ENCODE results near the gene ZNF599. TPM values are rescaled to one million over a fixed set of nuclear protein-coding genes. Genes with fewer than 3 reads are reported as not detected.

The ZNF599 gene
- total and polyA plus RNA-seq, 11 donors: 2.8 to 5.6 (median 3.3) TPM

GRCh38 chr19:34731019-34731829 is 41.8 kb downstream of the ZNF599 start:
- no peak for TF ChIP-seq POLR2A (IDR thresholded peaks at IDR 0.05)
- TF ChIP-seq CTCF (IDR thresholded peaks at IDR 0.05): no peak
- ATAC-seq (no peak), DNase-seq (peak in 4 of 5 donors; percentile 13 to 61 (median 46))
- intact Hi-C loops (cut with DNase I): loop anchor here in 8 of 10 donors (5.0 to 10.0 kb wide), 3 partner anchors 41 to 194 kb away; partner anchors contain the start of genes SCGB2B2 (in 6 of the 8), ZNF302 (in 6 of the 8), ZNF30 (in 3 of the 8) and ZNF599 (in 1 of the 8)
- Histone ChIP-seq H3K27ac (no peak overlapping the region), H3K4me3 (no peak overlapping the region), H3K9me3 (peaks cover 0 to 9% (median 0%) of the 10 kb centered on the region in 12 donors), H3K27me3 (no peaks in the 10 kb centered on the region), H3K36me3 (peaks cover 0 to 10% (median 8%) of the 10 kb centered on the region in 9 donors), H3K4me1 (peaks cover 4 to 27% (median 24%) of the 10 kb centered on the region in 12 donors)
- WGBS, 4 donors: 82 to 86% (median 83%) methylated on average over 8 to 11 of the region's 11 CpGs

GRCh38 chr19:34725400-34725799 is 47.6 kb downstream of the ZNF599 start:
- TF ChIP-seq CTCF (IDR thresholded peaks at IDR 0.05) (no peak), POLR2A (IDR thresholded peaks at IDR 0.05) (no peak)
- H3K27me3 ChIP-seq: no peaks in the 10 kb centered on the region
- no peak for DNase-seq
- no peaks in the 10 kb centered on the region for H3K9me3 ChIP-seq
- 51 to 60% (median 53%) methylated on average over 6 of the region's 6 CpGs for WGBS, 4 donors
- intact Hi-C loops (cut with DNase I): no loop called here
- H3K4me3 ChIP-seq: no peak overlapping the region
- H3K4me1 ChIP-seq: no peaks in the 10 kb centered on the region
- no peak for ATAC-seq
- no peak overlapping the region for H3K27ac ChIP-seq
- H3K36me3 ChIP-seq: no peaks in the 10 kb centered on the region

GRCh38 chr19:34722353-34722752 is 50.7 kb downstream of the ZNF599 start:
- Histone ChIP-seq H3K4me3 (no peak overlapping the region), H3K4me1 (no peaks in the 10 kb centered on the region), H3K27ac (no peak overlapping the region), H3K27me3 (no peaks in the 10 kb centered on the region), H3K36me3 (no peaks in the 10 kb centered on the region), H3K9me3 (no peaks in the 10 kb centered on the region)
- TF ChIP-seq POLR2A (IDR thresholded peaks at IDR 0.05) (no peak), CTCF (IDR thresholded peaks at IDR 0.05) (no peak)
- no peak for DNase-seq
- WGBS, 4 donors: 49 to 65% (median 58%) methylated on average over 11 of the region's 11 CpGs
- intact Hi-C loops (cut with DNase I): no loop called here
- no peak for ATAC-seq

- Histone ChIP-seq H3K36me3 (no peaks in the 10 kb centered on the region), H3K9me3 (peaks cover 0 to 23% (median 0%) of the 10 kb centered on the region in 12 donors), H3K27ac (no peak overlapping the region), H3K4me3 (no peak overlapping the region), H3K4me1 (no peaks in the 10 kb centered on the region), H3K27me3 (no peaks in the 10 kb centered on the region)
- intact Hi-C loops (cut with DNase I): loop anchor here in 2 of 10 donors (10.0 kb wide), 2 partner anchors 211 to 941 kb away; no protein-coding TSS in a partner anchor
- no peak for ATAC-seq
- DNase-seq: no peak
- no peak for TF ChIP-seq CTCF (IDR thresholded peaks at IDR 0.05)
- no peak for TF ChIP-seq POLR2A (IDR thresholded peaks at IDR 0.05)
Measured at GRCh38 chr19:34715357-34715756, 57.7 kb downstream of the ZNF599 start.
